HepG2 (cell line): ENCODE data around the gene SRP9. TPM values are rescaled to one million over a fixed set of nuclear protein-coding genes. Genes with fewer than 3 reads are reported as not detected.
A peak's percentile ranks its signal among the peaks of the same experiment; 100 is the strongest.

Experiments used
- BORCS8-MEF2B ChIP-seq: sonication (generic); formaldehyde crosslinking; IDR thresholded peaks from 2 replicates; pipeline ENCODE4 v1.8.0; 2022; ENCODE audit warnings: mild to moderate bottlenecking, missing genetic modification reagents
- CSRNP1 ChIP-seq: sonication (generic); formaldehyde crosslinking; IDR thresholded peaks from 2 replicates; pipeline ENCODE4 v1.8.1; 2023; ENCODE audit warnings: mild to moderate bottlenecking, missing genetic modification reagents
- CTCF ChIP-seq: sonication (generic); formaldehyde crosslinking; IDR thresholded peaks from 2 replicates; pipeline ENCODE4 v1.5.0; 2020; ENCODE audit warnings: mild to moderate bottlenecking, missing genetic modification reagents, moderate library complexity
- GFI1 ChIP-seq: sonication (generic); formaldehyde crosslinking; IDR thresholded peaks from 2 replicates; pipeline ENCODE4 v1.5.0; 2020; ENCODE audit warnings: missing genetic modification reagents, mild to moderate bottlenecking, borderline replicate concordance
- HMGXB4 ChIP-seq, 2 experiments: sonication (generic) in 1 of 2; formaldehyde crosslinking in 1 of 2; IDR thresholded peaks; 2 replicates each; pipeline versions ENCODE4 v1.4.0 to v1.6.1; 2018 to 2020; ENCODE audit warnings: missing genetic modification reagents in 2 of 2, borderline replicate concordance in 1 of 2, low read depth in 1 of 2, mild to moderate bottlenecking in 1 of 2, missing biosample characterization in 1 of 2
- JARID2 ChIP-seq: sonication (generic); formaldehyde crosslinking; IDR thresholded peaks from 2 replicates; pipeline ENCODE4 v1.8.1; 2023; ENCODE audit warnings: missing genetic modification reagents, inconsistent platforms; ENCODE audit not compliant: insufficient replicate concordance
- KAT8 ChIP-seq: IDR thresholded peaks from 2 replicates; pipeline ENCODE4 v1.6.1; 2016; ENCODE audit warnings: missing genetic modification reagents, missing compliant biosample characterization
- MAX ChIP-seq: IDR thresholded peaks from 2 replicates; pipeline ENCODE4 v1.6.1; 2012; ENCODE audit warnings: inconsistent platforms
- MEIS2 ChIP-seq: sonication (generic); formaldehyde crosslinking; IDR thresholded peaks from 2 replicates; pipeline ENCODE4 v1.9.0; 2021; ENCODE audit warnings: mild to moderate bottlenecking, missing genetic modification reagents
- MIER3 ChIP-seq: IDR thresholded peaks from 2 replicates; pipeline ENCODE4 v1.6.1; 2016; ENCODE audit warnings: missing compliant biosample characterization, borderline replicate concordance
- POGK ChIP-seq: sonication (generic); formaldehyde crosslinking; conservative IDR thresholded peaks from 2 replicates; pipeline ENCODE4 v1.8.0; 2022; ENCODE audit warnings: mild to moderate bottlenecking, moderate library complexity, missing genetic modification reagents
- RXRB ChIP-seq: IDR thresholded peaks from 2 replicates; pipeline ENCODE4 v1.6.1; 2016; ENCODE audit warnings: borderline replicate concordance, missing genetic modification reagents, missing compliant biosample characterization
- SAP130 ChIP-seq: IDR thresholded peaks from 2 replicates; pipeline ENCODE4 v1.6.1; 2016; ENCODE audit warnings: low read depth
- SIX1 ChIP-seq: sonication (generic); formaldehyde crosslinking; IDR thresholded peaks from 2 replicates; pipeline ENCODE4 v1.4.0; 2020; ENCODE audit warnings: missing genetic modification reagents, borderline replicate concordance
- SMC3 ChIP-seq: IDR thresholded peaks from 2 replicates; pipeline ENCODE4 v1.6.1; 2011; ENCODE audit warnings: low read length, improper control_type of control experiment
- SOX5 ChIP-seq: IDR thresholded peaks from 2 replicates; pipeline ENCODE4 v1.6.1; 2016; ENCODE audit warnings: borderline replicate concordance
- ZBTB7B ChIP-seq: sonication (generic); formaldehyde crosslinking; IDR thresholded peaks from 2 replicates; pipeline ENCODE4 v1.4.0; 2020; ENCODE audit warnings: missing genetic modification reagents
- ZGPAT ChIP-seq: IDR thresholded peaks from 2 replicates; pipeline ENCODE4 v1.6.1; 2016; ENCODE audit warnings: mild to moderate bottlenecking
- ZNF580 ChIP-seq: IDR thresholded peaks from 2 replicates; pipeline ENCODE4 v1.6.1; 2016; ENCODE audit warnings: low read depth, borderline replicate concordance
- polyA plus RNA-seq, 8 experiments: library from polyadenylated mRNA; depleted of rRNA in 3 of 8; stranded (reverse) in 7 of 8; unstranded in 1 of 8; fragments of >200 nt; fragmentation: Illumina TruSeq in 4 of 8; extraction: Trizol in 4 of 8; gene quantifications; 2 replicates each; pipeline versions ENCODE4 v1.2.1 to v1.2.3, GENCODE V29; 2011 to 2016; ENCODE audit warnings: low read depth in 4 of 8, missing spikeins in 1 of 8, mixed read lengths in 1 of 8; ENCODE audit not compliant: insufficient read depth in 1 of 8
- total RNA-seq, 5 experiments: library from RNA; depleted of rRNA; stranded (reverse); fragments of >200 nt; fragmentation: Illumina TruSeq; extraction: Trizol; gene quantifications; 2 replicates each; pipeline ENCODE4 v1.2.3, GENCODE V29; 2016; ENCODE audit warnings: low read depth in 1 of 5

Gene SRP9
- total and polyA plus RNA-seq, 2 of the 13 experiments (the other 11 are each of a cell fraction or from before 2014, with no cell fraction given), result 251 to 307 TPM

GRCh38 chr1:225772323-225772768 is 5.3 kb upstream of the SRP9 start (continued):
- TF ChIP-seq RXRB (CRISPR knock-in tag) (peak; percentile 66), BORCS8-MEF2B (CRISPR knock-in tag) (peak; percentile 54; the same call in 1 of the 2 replicates), MEIS2 (no peak), MIER3 (CRISPR knock-in tag) (0 out of 2 replicates have a peak, but pooled peaks have one; percentile 19), HMGXB4 (CRISPR knock-in tag; IDR thresholded peaks at IDR 0.05; ENCODE audit: borderline replicate concordance in 1 of 2, low read depth in 1 of 2) (peak in 1 of 2 experiments; percentile 69; a peak in 1 of 4 replicates), GFI1 (peak; percentile 74; the same call in 1 of the 2 replicates), ZBTB7B (CRISPR knock-in tag) (peak; percentile 47; the same call in 1 of the 2 replicates), SAP130 (CRISPR knock-in tag) (peak; percentile 34; the same call in 1 of the 2 replicates), CTCF (CRISPR knock-in tag) (peak; percentile 95), POGK (CRISPR knock-in tag) (0 out of 2 replicates have a peak, but pooled peaks have one; percentile 26), MAX (peak; percentile 39; the same call in 1 of the 2 replicates), ZNF580 (CRISPR knock-in tag) (peak; percentile 58; the same call in 1 of the 2 replicates), SOX5 (peak; percentile 23; the same call in 1 of the 2 replicates), JARID2 (peak; percentile 65), KAT8 (CRISPR knock-in tag) (peak; percentile 75), SMC3 (peak; percentile 98), ZGPAT (CRISPR knock-in tag) (peak; percentile 58), CSRNP1 (CRISPR knock-in tag) (peak; percentile 63; the same call in 1 of the 2 replicates), SIX1 (0 out of 2 replicates have a peak, but pooled peaks have one; percentile 24)
